ENCODE results near the gene MTFR2. TPM values are rescaled to one million over a fixed set of nuclear protein-coding genes. Genes with fewer than 3 reads are reported as not detected.

MTFR2 gene
- total and polyA plus RNA-seq, 3 donors from 2014 or later = 8.3 to 21.1 (median 8.8) TPM

DNA sequence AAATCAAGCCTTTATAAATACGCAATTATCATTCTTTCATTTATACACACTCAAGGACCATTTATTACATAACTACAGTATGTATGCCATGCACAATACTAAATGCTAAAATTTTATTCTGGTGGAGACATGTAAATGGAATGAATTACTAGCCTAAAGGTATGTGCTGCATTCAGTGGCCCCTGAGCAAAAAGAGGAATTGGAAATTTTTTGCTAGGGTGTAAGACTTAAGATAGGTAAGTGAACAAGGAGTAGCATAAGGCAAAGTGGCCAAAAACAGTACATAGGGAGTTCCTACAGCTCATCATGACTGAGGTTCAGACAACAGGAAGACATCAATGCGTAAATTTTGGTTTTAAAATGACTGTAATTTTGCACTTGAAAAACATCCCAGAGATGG is 2.3 kb upstream of the MTFR2 start:
- Histone ChIP-seq H3K27me3 (no peaks in the 10 kb centered on the region), H3K4me1 (peaks cover 14% of the 10 kb centered on the region), H3K4me3 (no peak overlapping the region), H3K36me3 (ENCODE audit: low read depth, missing control alignments) (no peaks in the 10 kb centered on the region), H3K27ac (no peak overlapping the region), H3K9me3 (no peaks in the 10 kb centered on the region)
- TF ChIP-seq POLR2A (IDR thresholded peaks at IDR 0.05) = no peak
- TF ChIP-seq, protein P1, sequence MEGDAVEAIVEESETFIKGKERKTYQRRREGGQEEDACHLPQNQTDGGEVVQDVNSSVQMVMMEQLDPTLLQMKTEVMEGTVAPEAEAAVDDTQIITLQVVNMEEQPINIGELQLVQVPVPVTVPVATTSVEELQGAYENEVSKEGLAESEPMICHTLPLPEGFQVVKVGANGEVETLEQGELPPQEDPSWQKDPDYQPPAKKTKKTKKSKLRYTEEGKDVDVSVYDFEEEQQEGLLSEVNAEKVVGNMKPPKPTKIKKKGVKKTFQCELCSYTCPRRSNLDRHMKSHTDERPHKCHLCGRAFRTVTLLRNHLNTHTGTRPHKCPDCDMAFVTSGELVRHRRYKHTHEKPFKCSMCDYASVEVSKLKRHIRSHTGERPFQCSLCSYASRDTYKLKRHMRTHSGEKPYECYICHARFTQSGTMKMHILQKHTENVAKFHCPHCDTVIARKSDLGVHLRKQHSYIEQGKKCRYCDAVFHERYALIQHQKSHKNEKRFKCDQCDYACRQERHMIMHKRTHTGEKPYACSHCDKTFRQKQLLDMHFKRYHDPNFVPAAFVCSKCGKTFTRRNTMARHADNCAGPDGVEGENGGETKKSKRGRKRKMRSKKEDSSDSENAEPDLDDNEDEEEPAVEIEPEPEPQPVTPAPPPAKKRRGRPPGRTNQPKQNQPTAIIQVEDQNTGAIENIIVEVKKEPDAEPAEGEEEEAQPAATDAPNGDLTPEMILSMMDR (IDR thresholded peaks at IDR 0.05) = no peak
- no peak for DNase-seq
- 59 to 63% methylated on average over 2 of the region's 2 CpGs for WGBS, 2 donors
- intact Hi-C loops (cut with DNase I; ENCODE audit: low total_unique reads) = no loop called here

- H3K4me3 ChIP-seq = no peak overlapping the region
- WGBS, 2 donors = 10 to 18% methylated on average over 4 of the region's 4 CpGs
- intact Hi-C loops (cut with DNase I; ENCODE audit: low total_unique reads) = no loop called here
These were observed 1.3 kb upstream of the MTFR2 start for GRCh38 chr6:136251394-136251793.

DNA sequence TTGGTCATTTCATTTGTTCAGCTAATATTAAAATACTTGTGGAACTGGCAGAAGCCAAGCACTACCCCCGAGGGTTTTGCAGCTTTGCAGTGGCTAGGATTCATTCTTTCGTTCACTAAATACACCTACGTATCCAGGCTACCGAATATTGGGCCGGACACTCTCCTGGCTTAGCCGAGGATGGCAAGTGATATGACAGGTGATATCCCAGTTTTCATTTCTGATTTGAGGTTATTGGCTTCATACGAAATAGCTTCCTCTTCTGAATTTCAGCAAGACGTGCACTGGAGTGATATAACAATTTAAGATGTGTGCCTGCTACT is 536 bp upstream of the MTFR2 start:
- peaks cover 14% of the 10 kb centered on the region for H3K4me1 ChIP-seq
- peak overlapping the region; percentile 66 to 68 for H3K4me3 ChIP-seq
- H3K27ac ChIP-seq = peak overlapping the region in 1 of 2 donors; percentile 78
- H3K36me3 ChIP-seq (ENCODE audit: low read depth, missing control alignments) = no peaks in the 10 kb centered on the region
- intact Hi-C loops (cut with DNase I; ENCODE audit: low total_unique reads) = no loop called here
- 1% methylated on average over 8 of the region's 8 CpGs for WGBS, 2 donors
- H3K27me3 ChIP-seq = no peaks in the 10 kb centered on the region
- no peak for DNase-seq
- H3K9me3 ChIP-seq = no peaks in the 10 kb centered on the region
- no peak for TF ChIP-seq POLR2A (IDR thresholded peaks at IDR 0.05)
- TF ChIP-seq, protein P1 (IDR thresholded peaks at IDR 0.05) = no peak

More at GRCh38 chr6:136251394-136251793, 1.3 kb upstream of the MTFR2 start:
- TF ChIP-seq POLR2A (IDR thresholded peaks at IDR 0.05) = no peak
- TF ChIP-seq, protein P1 (IDR thresholded peaks at IDR 0.05) = no peak
- Histone ChIP-seq H3K4me1 (peaks cover 14% of the 10 kb centered on the region), H3K36me3 (ENCODE audit: low read depth, missing control alignments) (no peaks in the 10 kb centered on the region), H3K27ac (no peak overlapping the region), H3K9me3 (no peaks in the 10 kb centered on the region), H3K27me3 (no peaks in the 10 kb centered on the region)
- no peak for DNase-seq

- TF ChIP-seq POLR2A (IDR thresholded peaks at IDR 0.05) = no peak
- TF ChIP-seq, protein P1 (IDR thresholded peaks at IDR 0.05) = no peak
- intact Hi-C loops (cut with DNase I; ENCODE audit: low total_unique reads) = no loop called here
- no peak for DNase-seq
- no peak overlapping the region for H3K27ac ChIP-seq
- H3K4me1 ChIP-seq = peaks cover 14% of the 10 kb centered on the region
- no peaks in the 10 kb centered on the region for H3K27me3 ChIP-seq
- H3K36me3 ChIP-seq (ENCODE audit: low read depth, missing control alignments) = no peaks in the 10 kb centered on the region
- H3K4me3 ChIP-seq = peak overlapping the region; percentile 66 to 68
- 10 to 22% methylated on average over 6 of the region's 6 CpGs for WGBS, 2 donors
- H3K9me3 ChIP-seq = no peaks in the 10 kb centered on the region
These were observed 775 bp downstream of the MTFR2 start for GRCh38 chr6:136249336-136249735.

- Histone ChIP-seq H3K9me3 (no peaks in the 10 kb centered on the region), H3K27ac (no peak overlapping the region), H3K4me1 (no peaks in the 10 kb centered on the region), H3K27me3 (no peaks in the 10 kb centered on the region), H3K4me3 (no peak overlapping the region), H3K36me3 (ENCODE audit: low read depth, missing control alignments) (no peaks in the 10 kb centered on the region)
- TF ChIP-seq, protein P1 (IDR thresholded peaks at IDR 0.05) = no peak
- TF ChIP-seq POLR2A (IDR thresholded peaks at IDR 0.05) = no peak
- intact Hi-C loops (cut with DNase I; ENCODE audit: low total_unique reads) = no loop called here
- WGBS, 2 donors = 84 to 86% methylated on average over 5 of the region's 5 CpGs
- no peak for DNase-seq
These were observed 6.0 kb downstream of the MTFR2 start for GRCh38 chr6:136244061-136244616.
